Neural crest cell (in vitro differentiated cells): ENCODE data around the gene KLK3. TPM values are rescaled to one million over a fixed set of nuclear protein-coding genes. Genes with fewer than 3 reads are reported as not detected.
A peak's percentile ranks its signal among the peaks of the same experiment; 100 is the strongest.

Experiments
- DNase-seq: peaks from one replicate; pipeline ENCODE4 v3.0.0; 2021; ENCODE audit warnings: low read depth, mixed read lengths, low spot score
- H3K27ac Mint-ChIP-seq: one replicate; pipeline ENCODE4 v1.8.0; 2021; ENCODE audit warnings: mild to moderate bottlenecking, mixed read lengths; ENCODE audit not compliant: unreplicated experiment
- H3K27me3 Mint-ChIP-seq: 2 replicates; pipeline ENCODE4 v1.8.0; 2021; ENCODE audit warnings: low read depth, mild to moderate bottlenecking, mixed read lengths
- H3K36me3 Mint-ChIP-seq: 2 replicates; pipeline ENCODE4 v1.8.0; 2021; ENCODE audit warnings: low read depth, mild to moderate bottlenecking, mixed read lengths
- H3K4me1 Mint-ChIP-seq: 2 replicates; pipeline ENCODE4 v1.8.0; 2021; ENCODE audit warnings: mixed read lengths
- H3K4me3 Mint-ChIP-seq: one replicate; pipeline ENCODE4 v1.8.0; 2021; ENCODE audit warnings: mild to moderate bottlenecking, mixed read lengths
- H3K9me3 Mint-ChIP-seq: 2 replicates; pipeline ENCODE4 v1.8.0; 2021; ENCODE audit warnings: mixed read lengths
- CTCF ChIP-seq: fragments of 200-600 bp; sonication (generic); conservative IDR thresholded peaks from 2 replicates; pipeline ENCODE4 v1.5.0; 2021; ENCODE audit warnings: antibody characterized with exemption, mild to moderate bottlenecking
- total RNA-seq: library from RNA; stranded (reverse); gene quantifications from 2 replicates; pipeline ENCODE4 v1.2.1, GENCODE V29; 2021

Gene KLK3
- total RNA-seq, 1 donor from 2014 or later: not detected

- Mint-ChIP-seq H3K9me3 (peaks cover 11% of the 10 kb centered on the region), H3K27me3 (peaks cover 93% of the 10 kb centered on the region), H3K27ac (no peak overlapping the region), H3K4me3 (peak overlapping the region; percentile 49), H3K36me3 (no peaks in the 10 kb centered on the region), H3K4me1 (peaks cover 12% of the 10 kb centered on the region)
- DNase-seq: peak; percentile 66
- no peak for TF ChIP-seq CTCF
Measured at GRCh38 chr19:50817941-50818858, 36.5 kb upstream of the KLK3 start.

- no peak for TF ChIP-seq CTCF
- no peak overlapping the region for H3K4me3 Mint-ChIP-seq
- H3K36me3 Mint-ChIP-seq: no peaks in the 10 kb centered on the region
- H3K9me3 Mint-ChIP-seq: peaks cover 11% of the 10 kb centered on the region
- no peak overlapping the region for H3K27ac Mint-ChIP-seq
- peaks cover 96% of the 10 kb centered on the region for H3K27me3 Mint-ChIP-seq
- DNase-seq: no peak
- peaks cover 12% of the 10 kb centered on the region for H3K4me1 Mint-ChIP-seq
Measured at GRCh38 chr19:50818859-50819472, 35.7 kb upstream of the KLK3 start.

GRCh38 chr19:50819636-50820035, 35.1 kb upstream of the KLK3 start:
- Mint-ChIP-seq H3K9me3 (peaks cover 8% of the 10 kb centered on the region), H3K27me3 (peaks cover 97% of the 10 kb centered on the region)

GRCh38 chr19:50820086-50820485, 34.6 kb upstream of the KLK3 start:
- no peak for TF ChIP-seq CTCF
- Mint-ChIP-seq H3K27me3 (peaks cover 96% of the 10 kb centered on the region), H3K4me1 (peaks cover 12% of the 10 kb centered on the region), H3K9me3 (peaks cover 5% of the 10 kb centered on the region), H3K36me3 (no peaks in the 10 kb centered on the region), H3K27ac (no peak overlapping the region), H3K4me3 (peak overlapping the region; percentile 13)
- no peak for DNase-seq

More at GRCh38 chr19:50819636-50820035, 35.1 kb upstream of the KLK3 start:
- Mint-ChIP-seq H3K4me3 (no peak overlapping the region), H3K27ac (no peak overlapping the region), H3K36me3 (no peaks in the 10 kb centered on the region), H3K4me1 (peaks cover 12% of the 10 kb centered on the region)
- DNase-seq: no peak
- no peak for TF ChIP-seq CTCF

- Mint-ChIP-seq H3K36me3 (no peaks in the 10 kb centered on the region), H3K4me1 (peaks cover 12% of the 10 kb centered on the region), H3K4me3 (no peak overlapping the region), H3K27me3 (peaks cover 93% of the 10 kb centered on the region), H3K27ac (no peak overlapping the region), H3K9me3 (peaks cover 5% of the 10 kb centered on the region)
- no peak for DNase-seq
- TF ChIP-seq CTCF: no peak
Measured at GRCh38 chr19:50820549-50821247, 34.0 kb upstream of the KLK3 start.
